IPS DF 4.7 (cell line): Measurements from ENCODE around the gene DOK5.

ENCODE experiments used
- DNase-seq: peaks from one replicate; pipeline ENCODE4 v3.0.0-alpha.2; 2013; ENCODE audit warnings: low spot score; ENCODE audit errors: extremely low read depth

Gene DOK5

GRCh38 chr20:54512694-54513093 lies 37.3 kb downstream of the DOK5 start:
- DNase-seq, result no peak

GRCh38 chr20:54514028-54514607 lies 38.7 kb downstream of the DOK5 start:
- DNase-seq, result no peak

- no peak for DNase-seq
These were observed 40.6 kb downstream of the DOK5 start for GRCh38 chr20:54515793-54516628.

- DNase-seq, result no peak
These were observed 42.0 kb downstream of the DOK5 start for GRCh38 chr20:54517241-54517975.

GRCh38 chr20:54524849-54525248 lies 49.5 kb downstream of the DOK5 start:
- DNase-seq, result no peak

GRCh38 chr20:54525916-54526590 lies 50.7 kb downstream of the DOK5 start:
- no peak for DNase-seq

GRCh38 chr20:54526801-54527200 lies 51.4 kb downstream of the DOK5 start:
- no peak for DNase-seq

GRCh38 chr20:54532573-54532972 lies 57.2 kb downstream of the DOK5 start:
- DNase-seq, result no peak

GRCh38 chr20:54534101-54534500 lies 58.7 kb downstream of the DOK5 start:
- no peak for DNase-seq

GRCh38 chr20:54535033-54535432 lies 59.6 kb downstream of the DOK5 start:
- DNase-seq, result no peak

- DNase-seq, result no peak
These were observed 60.4 kb downstream of the DOK5 start for GRCh38 chr20:54535746-54536145.

- no peak for DNase-seq
These were observed 64.2 kb downstream of the DOK5 start for GRCh38 chr20:54539521-54540046.

- DNase-seq, result no peak
These were observed 68.0 kb downstream of the DOK5 start for GRCh38 chr20:54543369-54543768.

GRCh38 chr20:54545676-54546358 lies 70.4 kb downstream of the DOK5 start:
- no peak for DNase-seq

GRCh38 chr20:54548849-54549248 lies 73.5 kb downstream of the DOK5 start:
- DNase-seq, result no peak

- DNase-seq, result no peak
These were observed 74.4 kb downstream of the DOK5 start for GRCh38 chr20:54549658-54550326.

GRCh38 chr20:54550776-54551396 lies 75.5 kb downstream of the DOK5 start:
- DNase-seq, result no peak

GRCh38 chr20:54554006-54554405 lies 78.6 kb downstream of the DOK5 start:
- DNase-seq, result no peak

GRCh38 chr20:54555150-54555549 lies 79.8 kb downstream of the DOK5 start:
- no peak for DNase-seq

- DNase-seq, result no peak
These were observed 81.0 kb downstream of the DOK5 start for GRCh38 chr20:54556406-54556805.
